IMR-90 (cell line): ENCODE data around the gene AKAP3. TPM values are rescaled to one million over a fixed set of nuclear protein-coding genes. Genes with fewer than 3 reads are reported as not detected.

ENCODE experiments used
- ATAC-seq: fragments of 200-7000 bp; cut with Tn5 transposase; 2 replicates; pipeline ENCODE4 v1.9.1; 2020; ENCODE audit warnings: low read depth, mild to moderate bottlenecking, moderate library complexity
- BruUV-seq: library from RNA; stranded (reverse); fragments of 400-500 nt; replicated peaks from 2 replicates; lab custom pipeline; 2021; lab: Mats Ljungman, UMichigan
- CTCF ChIA-PET: fragments of 300-600 bp; formaldehyde crosslinking; extraction: SDS; loops from one replicate; lab custom pipeline; 2021; ENCODE audit warnings: antibody characterized with exemption; lab: Yijun Ruan, JAX
- POLR2A ChIA-PET: fragments of 300-600 bp; sonication (Branson Sonifier 250); formaldehyde crosslinking; loops from one replicate; lab custom pipeline; 2022; ENCODE audit warnings: antibody characterized with exemption; ENCODE audit not compliant: unreplicated experiment; lab: Charles Lee
- DNase-seq: peaks from one replicate; pipeline ENCODE4 v3.0.0; 2013
- H2AFZ ChIP-seq: replicated peaks from 2 replicates; pipeline ENCODE3; 2013; ENCODE audit warnings: low read length, mild to moderate bottlenecking; ENCODE audit not compliant: poor library complexity
- H2AK5ac ChIP-seq: 2 replicates; pipeline ENCODE4 v1.6.1; 2013; ENCODE audit warnings: low read depth, low read length, inconsistent platforms
- H2AK9ac ChIP-seq: replicated peaks from 2 replicates; pipeline ENCODE3; 2013; ENCODE audit warnings: mild to moderate bottlenecking, low read depth, low read length, moderate library complexity; ENCODE audit not compliant: poor library complexity
- H2BK120ac ChIP-seq: 2 replicates; pipeline ENCODE4 v1.6.1; 2013; ENCODE audit warnings: low read depth, low read length, inconsistent platforms
- H2BK15ac ChIP-seq: 3 replicates; pipeline ENCODE4 v1.6.1; 2013; ENCODE audit warnings: low read depth, low read length, inconsistent platforms
- H2BK20ac ChIP-seq: 2 replicates; pipeline ENCODE4 v1.6.1; 2013; ENCODE audit warnings: low read depth, mild to moderate bottlenecking, inconsistent platforms, low read length, moderate library complexity
- H2BK5ac ChIP-seq: 2 replicates; pipeline ENCODE4 v1.6.1; 2013; ENCODE audit warnings: mild to moderate bottlenecking, low read depth, low read length, inconsistent platforms; ENCODE audit not compliant: poor library complexity, severe bottlenecking
- H3K14ac ChIP-seq: replicated peaks from 2 replicates; pipeline ENCODE4 v1.6.1; 2013; ENCODE audit warnings: low read depth, low read length, inconsistent platforms
- H3K18ac ChIP-seq: 2 replicates; pipeline ENCODE4 v1.6.1; 2013; ENCODE audit warnings: low read depth, low read length, control low read depth
- H3K23ac ChIP-seq: 2 replicates; pipeline ENCODE4 v1.6.1; 2013; ENCODE audit warnings: low read depth, low read length, inconsistent platforms
- H3K27ac ChIP-seq: 2 replicates; pipeline ENCODE4 v1.5.1; 2013; ENCODE audit warnings: mild to moderate bottlenecking, control low read depth, low read length; ENCODE audit not compliant: insufficient read depth
- H3K27me3 ChIP-seq: 2 replicates; pipeline ENCODE4 v1.6.1; 2013; ENCODE audit warnings: low read length; ENCODE audit not compliant: control insufficient read depth, insufficient read depth
- H3K36me3 ChIP-seq: 2 replicates; pipeline ENCODE4 v1.6.1; 2013; ENCODE audit warnings: low read length, mixed read lengths; ENCODE audit not compliant: control insufficient read depth, insufficient read depth
- H3K4ac ChIP-seq: 2 replicates; pipeline ENCODE4 v1.6.1; 2013; ENCODE audit warnings: low read depth, low read length, inconsistent platforms
- H3K4me1 ChIP-seq: 2 replicates; pipeline ENCODE4 v1.6.1; 2013; ENCODE audit warnings: low read length, mixed read lengths; ENCODE audit not compliant: control insufficient read depth, insufficient read depth
- H3K4me2 ChIP-seq: 2 replicates; pipeline ENCODE4 v1.6.1; 2013; ENCODE audit warnings: low read depth, mild to moderate bottlenecking, control low read depth, low read length, moderate library complexity
- H3K4me3 ChIP-seq: 2 replicates; pipeline ENCODE4 v1.5.1; 2013; ENCODE audit warnings: low read depth, mild to moderate bottlenecking, control low read depth, low read length, moderate library complexity; ENCODE audit not compliant: insufficient read depth
- H3K56ac ChIP-seq: 2 replicates; pipeline ENCODE4 v1.6.1; 2013; ENCODE audit warnings: low read length, inconsistent platforms; ENCODE audit not compliant: insufficient read depth; ENCODE audit errors: extremely low read depth
- H3K79me1 ChIP-seq, 2 experiments: 2 replicates each; pipeline ENCODE4 v1.6.1; 2013; ENCODE audit warnings: low read length in 2 of 2, inconsistent platforms in 1 of 2, low read depth in 1 of 2
- H3K9ac ChIP-seq: 2 replicates; pipeline ENCODE4 v1.6.1; 2013; ENCODE audit warnings: low read depth, low read length, control low read depth
- H3K9me1 ChIP-seq: 2 replicates; pipeline ENCODE4 v1.6.1; 2013; ENCODE audit warnings: low read length, inconsistent platforms; ENCODE audit not compliant: insufficient read depth
- H3K9me3 ChIP-seq: 2 replicates; pipeline ENCODE4 v1.6.1; 2013; ENCODE audit warnings: low read length; ENCODE audit not compliant: control insufficient read depth, insufficient read depth
- H4K20me1 ChIP-seq: 2 replicates; pipeline ENCODE4 v1.6.1; 2013; ENCODE audit warnings: low read length, inconsistent platforms; ENCODE audit not compliant: insufficient read depth
- H4K5ac ChIP-seq: 2 replicates; pipeline ENCODE4 v1.6.1; 2013; ENCODE audit warnings: mild to moderate bottlenecking, low read depth, low read length, control low read depth
- H4K8ac ChIP-seq, 2 experiments: 2 replicates each; pipeline ENCODE4 v1.6.1; 2013; ENCODE audit warnings: low read depth in 2 of 2, low read length in 2 of 2, control low read depth in 1 of 2, inconsistent platforms in 1 of 2
- H4K91ac ChIP-seq: 2 replicates; pipeline ENCODE4 v1.6.1; 2013; ENCODE audit warnings: low read depth, low read length, inconsistent platforms; ENCODE audit not compliant: insufficient read depth
- BHLHE40 ChIP-seq: fragments of 150-350 bp; IDR thresholded peaks from 2 replicates; pipeline ENCODE4 v1.6.1; 2016; ENCODE audit warnings: mild to moderate bottlenecking, low read depth, low read length
- CEBPB ChIP-seq: IDR thresholded peaks from 2 replicates; pipeline ENCODE4 v1.6.1; 2012; ENCODE audit warnings: low read depth, low read length, improper control_type of control experiment
- CHD1 ChIP-seq: IDR thresholded peaks from 2 replicates; pipeline ENCODE4 v1.6.1; 2012; ENCODE audit warnings: low read depth, low read length, improper control_type of control experiment
- FOS ChIP-seq: fragments of 150-350 bp; IDR thresholded peaks from 2 replicates; pipeline ENCODE4 v1.6.1; 2016; ENCODE audit warnings: low read depth, low read length
- MAFK ChIP-seq: IDR thresholded peaks from 2 replicates; pipeline ENCODE4 v1.6.1; 2012; ENCODE audit warnings: low read depth, low read length, improper control_type of control experiment
- MAZ ChIP-seq: IDR thresholded peaks from 2 replicates; pipeline ENCODE4 v1.6.1; 2012; ENCODE audit warnings: low read depth, mild to moderate bottlenecking, low read length, improper control_type of control experiment, moderate library complexity, borderline replicate concordance
- MXI1 ChIP-seq: IDR thresholded peaks from 2 replicates; pipeline ENCODE4 v1.6.1; 2012; ENCODE audit warnings: low read depth, mild to moderate bottlenecking, low read length, moderate library complexity, borderline replicate concordance
- NFE2L2 ChIP-seq: fragments of 150-350 bp; IDR thresholded peaks from 2 replicates; pipeline ENCODE4 v1.6.1; 2016; ENCODE audit warnings: low read depth, mild to moderate bottlenecking, low read length
- POLR2A ChIP-seq: IDR thresholded peaks from 2 replicates; pipeline ENCODE4 v1.6.1; 2012; ENCODE audit warnings: mild to moderate bottlenecking, low read depth, low read length
- RAD21 ChIP-seq: IDR thresholded peaks from 2 replicates; pipeline ENCODE4 v1.6.1; 2012; ENCODE audit warnings: low read length, improper control_type of control experiment
- RCOR1 ChIP-seq: IDR thresholded peaks from 2 replicates; pipeline ENCODE4 v1.6.1; 2012; ENCODE audit warnings: mild to moderate bottlenecking, low read length, improper control_type of control experiment; ENCODE audit not compliant: insufficient replicate concordance
- RFX5 ChIP-seq: IDR thresholded peaks from 2 replicates; pipeline ENCODE4 v1.8.0; 2012; ENCODE audit warnings: low read depth, mild to moderate bottlenecking, low read length, moderate library complexity
- SMC3 ChIP-seq: fragments of 150-350 bp; IDR thresholded peaks from 2 replicates; pipeline ENCODE4 v1.6.1; 2016; ENCODE audit warnings: low read depth, mild to moderate bottlenecking, antibody characterized with exemption, low read length, moderate library complexity
- WGBS, 2 experiments: methylation state at CpG; one replicate each; pipeline versions ENCODE4 v1.1.5 to v1.1.7; 2013; ENCODE audit warnings: missing lambda C conversion rate in 2 of 2; ENCODE audit not compliant: insufficient read length in 1 of 2; ENCODE audit errors: extremely low coverage in 2 of 2; 5-methylcytosine and 5-hydroxymethylcytosine counted together
- dilution Hi-C: fragments of 300-500 bp; cut with HindIII; formaldehyde crosslinking; loops from one replicate; pipeline ENCODE4 v1.14.3; 2018; ENCODE audit warnings: low sequenced_read_pairs; ENCODE audit not compliant: unreplicated experiment
- in situ Hi-C: fragments of 300-500 bp; cut with MboI; formaldehyde crosslinking; loops from 3 replicates; pipeline ENCODE4 v1.14.3; 2019; ENCODE audit warnings: low sequenced_read_pairs, inconsistent platforms, mixed read lengths
- intact Hi-C: fragments of 100-400 bp; cut with micrococcal nuclease; formaldehyde crosslinking; loops from 2 replicates; pipeline ENCODE4 v1.10.0; 2022
- polyA plus RNA-seq, 3 experiments: library from polyadenylated mRNA; depleted of rRNA; stranded (reverse); fragments of >200 nt; gene quantifications; 2 replicates each; pipeline ENCODE4 v1.2.3, GENCODE V29; 2012; ENCODE audit warnings: low replicate concordance in 1 of 3
- total RNA-seq: library from RNA; depleted of rRNA; stranded (reverse); fragments of >200 nt; gene quantifications from 2 replicates; pipeline ENCODE4 v1.2.3, GENCODE V29; 2012
- TF ChIP-seq, protein P1 (sequence below): conservative IDR thresholded peaks from 2 replicates; pipeline ENCODE4 v1.5.1; 2012; ENCODE audit warnings: mild to moderate bottlenecking, low read depth, low read length, improper control_type of control experiment
- TF ChIP-seq, protein P2 (sequence below): fragments of 150-350 bp; IDR thresholded peaks from 2 replicates; pipeline ENCODE4 v1.6.1; 2017; ENCODE audit warnings: mild to moderate bottlenecking, antibody characterized with exemption, low read length, low read depth
- TF ChIP-seq, protein P3 (sequence below): fragments of 150-350 bp; IDR thresholded peaks from 2 replicates; pipeline ENCODE4 v1.6.1; 2016; ENCODE audit warnings: low read depth, mild to moderate bottlenecking, low read length, moderate library complexity, borderline replicate concordance

Gene AKAP3
- total and polyA plus RNA-seq, 2 of the 4 experiments (the other 2 are of a cell fraction) = 0.54 to 0.55 TPM

DNA sequence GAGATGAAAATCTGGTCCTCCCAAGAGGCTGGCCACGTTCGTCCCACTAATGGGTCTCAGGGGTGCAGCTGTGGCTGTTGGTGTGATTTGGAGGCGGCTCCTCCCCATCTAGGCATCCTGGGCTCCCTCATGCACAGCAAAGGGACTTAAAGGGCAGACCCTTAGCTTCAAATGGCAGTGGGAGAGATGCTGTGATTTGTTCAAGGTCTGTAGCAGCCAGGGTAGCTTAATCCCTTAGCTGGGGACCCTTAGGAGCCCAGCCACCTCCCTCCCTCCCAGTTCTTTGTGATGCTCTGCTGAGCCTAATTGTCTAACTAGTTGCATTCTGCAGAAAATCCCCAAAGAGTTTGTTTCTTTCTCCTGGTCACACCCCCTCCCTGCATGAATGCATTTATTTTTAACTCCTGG is 68.6 kb downstream of the AKAP3 start:
- ATAC-seq = no peak
- no CpG with 5 or more reads among the region's 3 CpGs for WGBS, 2 experiments
- TF ChIP-seq FOS (no peak), SMC3 (no peak), RFX5 (no peak), RCOR1 (no peak), RAD21 (no peak), MXI1 (no peak), NFE2L2 (no peak), BHLHE40 (no peak), POLR2A (no peak), CEBPB (no peak), CHD1 (no peak), MAFK (no peak), MAZ (no peak)
- TF ChIP-seq, protein P1, sequence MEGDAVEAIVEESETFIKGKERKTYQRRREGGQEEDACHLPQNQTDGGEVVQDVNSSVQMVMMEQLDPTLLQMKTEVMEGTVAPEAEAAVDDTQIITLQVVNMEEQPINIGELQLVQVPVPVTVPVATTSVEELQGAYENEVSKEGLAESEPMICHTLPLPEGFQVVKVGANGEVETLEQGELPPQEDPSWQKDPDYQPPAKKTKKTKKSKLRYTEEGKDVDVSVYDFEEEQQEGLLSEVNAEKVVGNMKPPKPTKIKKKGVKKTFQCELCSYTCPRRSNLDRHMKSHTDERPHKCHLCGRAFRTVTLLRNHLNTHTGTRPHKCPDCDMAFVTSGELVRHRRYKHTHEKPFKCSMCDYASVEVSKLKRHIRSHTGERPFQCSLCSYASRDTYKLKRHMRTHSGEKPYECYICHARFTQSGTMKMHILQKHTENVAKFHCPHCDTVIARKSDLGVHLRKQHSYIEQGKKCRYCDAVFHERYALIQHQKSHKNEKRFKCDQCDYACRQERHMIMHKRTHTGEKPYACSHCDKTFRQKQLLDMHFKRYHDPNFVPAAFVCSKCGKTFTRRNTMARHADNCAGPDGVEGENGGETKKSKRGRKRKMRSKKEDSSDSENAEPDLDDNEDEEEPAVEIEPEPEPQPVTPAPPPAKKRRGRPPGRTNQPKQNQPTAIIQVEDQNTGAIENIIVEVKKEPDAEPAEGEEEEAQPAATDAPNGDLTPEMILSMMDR = no peak
- TF ChIP-seq, protein P2, sequence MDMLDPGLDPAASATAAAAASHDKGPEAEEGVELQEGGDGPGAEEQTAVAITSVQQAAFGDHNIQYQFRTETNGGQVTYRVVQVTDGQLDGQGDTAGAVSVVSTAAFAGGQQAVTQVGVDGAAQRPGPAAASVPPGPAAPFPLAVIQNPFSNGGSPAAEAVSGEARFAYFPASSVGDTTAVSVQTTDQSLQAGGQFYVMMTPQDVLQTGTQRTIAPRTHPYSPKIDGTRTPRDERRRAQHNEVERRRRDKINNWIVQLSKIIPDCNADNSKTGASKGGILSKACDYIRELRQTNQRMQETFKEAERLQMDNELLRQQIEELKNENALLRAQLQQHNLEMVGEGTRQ = no peak
- TF ChIP-seq, protein P3, sequence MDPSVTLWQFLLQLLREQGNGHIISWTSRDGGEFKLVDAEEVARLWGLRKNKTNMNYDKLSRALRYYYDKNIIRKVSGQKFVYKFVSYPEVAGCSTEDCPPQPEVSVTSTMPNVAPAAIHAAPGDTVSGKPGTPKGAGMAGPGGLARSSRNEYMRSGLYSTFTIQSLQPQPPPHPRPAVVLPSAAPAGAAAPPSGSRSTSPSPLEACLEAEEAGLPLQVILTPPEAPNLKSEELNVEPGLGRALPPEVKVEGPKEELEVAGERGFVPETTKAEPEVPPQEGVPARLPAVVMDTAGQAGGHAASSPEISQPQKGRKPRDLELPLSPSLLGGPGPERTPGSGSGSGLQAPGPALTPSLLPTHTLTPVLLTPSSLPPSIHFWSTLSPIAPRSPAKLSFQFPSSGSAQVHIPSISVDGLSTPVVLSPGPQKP = no peak

More for the DNA sequence above, 68.6 kb downstream of the AKAP3 start:
- no peaks in the 10 kb centered on the region for H3K9me3 ChIP-seq
- no peak overlapping the region for H2BK20ac ChIP-seq
- H4K20me1 ChIP-seq = no peaks in the 10 kb centered on the region
- no peak overlapping the region for H2AK5ac ChIP-seq
- no peak for DNase-seq
- no peak overlapping the region for H3K56ac ChIP-seq
- in situ Hi-C loops (no loop called here), dilution Hi-C loops (no loop called here), intact Hi-C loops (no loop called here)
- H2AK9ac ChIP-seq = no peak overlapping the region
- no peak overlapping the region for H4K91ac ChIP-seq
- H3K14ac ChIP-seq = no peak overlapping the region
- no peak overlapping the region for H3K4me2 ChIP-seq
- H2BK5ac ChIP-seq = no peak overlapping the region
- H3K36me3 ChIP-seq = no peaks in the 10 kb centered on the region
- no peak overlapping the region for H3K4me3 ChIP-seq
- no peak overlapping the region for H4K8ac ChIP-seq
- H4K5ac ChIP-seq = no peak overlapping the region
- ChIA-PET CTCF (interaction anchor here (0.9 kb wide), 1 partner anchor 9 kb away, joined by 3 read pairs; no protein-coding TSS in a partner anchor), POLR2A (no interaction called here)
- H3K9ac ChIP-seq = no peak overlapping the region
- no TSS peak for BruUV-seq
- no peak overlapping the region for H2BK120ac ChIP-seq
- no peak overlapping the region for H2AFZ ChIP-seq
- H3K4me1 ChIP-seq = no peaks in the 10 kb centered on the region
- no peak overlapping the region for H2BK15ac ChIP-seq
- H3K18ac ChIP-seq = no peak overlapping the region
- H3K4ac ChIP-seq = no peak overlapping the region
- H3K23ac ChIP-seq = no peak overlapping the region
- H3K27me3 ChIP-seq = peaks cover 12% of the 10 kb centered on the region
- no peaks in the 10 kb centered on the region for H3K79me1 ChIP-seq
- H3K27ac ChIP-seq = no peak overlapping the region
- H3K9me1 ChIP-seq = no peaks in the 10 kb centered on the region
